Measurements from ENCODE around the gene DNAI2. TPM values are rescaled to one million over a fixed set of nuclear protein-coding genes. Genes with fewer than 3 reads are reported as not detected.

The DNAI2 gene
- total and polyA plus RNA-seq, 4 donors = 4.1 to 14.2 (median 6.7) TPM

GRCh38 chr17:74309902-74310301 is 35.9 kb downstream of the DNAI2 start:
- Histone ChIP-seq H3K9ac (ENCODE audit: insufficient read depth in 1 of 2, low read length in 2 of 2) (no peak overlapping the region), H3K36me3 (ENCODE audit: control insufficient read depth in 4 of 4, insufficient read depth in 4 of 4, low read length in 4 of 4) (no peaks in the 10 kb centered on the region), H3K27ac (ENCODE audit: low read depth in 1 of 2, low read length in 1 of 2) (no peak overlapping the region), H3K27me3 (ENCODE audit: control insufficient read depth in 3 of 3, insufficient read depth in 3 of 3, low read length in 2 of 3) (no peaks in the 10 kb centered on the region), H3K4me1 (ENCODE audit: control insufficient read depth in 5 of 5, insufficient read depth in 5 of 5, low read length in 5 of 5) (peaks cover 0 to 4% (median 0%) of the 10 kb centered on the region in 5 donors), H3K9me3 (ENCODE audit: control insufficient read depth in 4 of 4, insufficient read depth in 3 of 4, low read length in 3 of 4) (peaks cover 0 to 16% (median 0%) of the 10 kb centered on the region in 4 donors), H3K4me3 (no peak overlapping the region)
- no peak for ATAC-seq (ENCODE audit: insufficient read depth, low FRiP score)
- 67% methylated on average over 12 of the region's 12 CpGs for WGBS, 2 donors
- DNase-seq = no peak
- no peak for TF ChIP-seq CTCF (IDR thresholded peaks at IDR 0.05; ENCODE audit: control extremely low read depth, extremely low read depth)

GRCh38 chr17:74314877-74315276 is 40.8 kb downstream of the DNAI2 start:
- ATAC-seq (ENCODE audit: insufficient read depth, low FRiP score) = no peak
- WGBS, 2 donors = 91 to 95% methylated on average over 15 of the region's 15 CpGs

GRCh38 chr17:74316220-74316619 is 42.2 kb downstream of the DNAI2 start:
- Histone ChIP-seq H3K4me1 (ENCODE audit: control insufficient read depth in 5 of 5, insufficient read depth in 5 of 5, low read length in 5 of 5) (no peaks in the 10 kb centered on the region), H3K27ac (ENCODE audit: low read depth in 1 of 2, low read length in 1 of 2) (no peak overlapping the region), H3K9ac (ENCODE audit: insufficient read depth in 1 of 2, low read length in 2 of 2) (no peak overlapping the region), H3K36me3 (ENCODE audit: control insufficient read depth in 4 of 4, insufficient read depth in 4 of 4, low read length in 4 of 4) (no peaks in the 10 kb centered on the region), H3K9me3 (ENCODE audit: control insufficient read depth in 4 of 4, insufficient read depth in 3 of 4, low read length in 3 of 4) (peaks cover 0 to 10% (median 0%) of the 10 kb centered on the region in 4 donors), H3K27me3 (ENCODE audit: control insufficient read depth in 3 of 3, insufficient read depth in 3 of 3, low read length in 2 of 3) (no peaks in the 10 kb centered on the region), H3K4me3 (no peak overlapping the region)
- no peak for TF ChIP-seq CTCF (IDR thresholded peaks at IDR 0.05; ENCODE audit: control extremely low read depth, extremely low read depth)
- no peak for ATAC-seq (ENCODE audit: insufficient read depth, low FRiP score)
- DNase-seq = peak in 1 of 3 donors; percentile 31
- 56 to 64% methylated on average over 10 of the region's 10 CpGs for WGBS, 2 donors

More at GRCh38 chr17:74314877-74315276, 40.8 kb downstream of the DNAI2 start:
- DNase-seq = no peak
- H3K4me3 ChIP-seq = no peak overlapping the region
- H3K4me1 ChIP-seq (ENCODE audit: control insufficient read depth in 5 of 5, insufficient read depth in 5 of 5, low read length in 5 of 5) = no peaks in the 10 kb centered on the region
- H3K9ac ChIP-seq (ENCODE audit: insufficient read depth in 1 of 2, low read length in 2 of 2) = no peak overlapping the region
- peaks cover 0 to 10% (median 0%) of the 10 kb centered on the region in 4 donors for H3K9me3 ChIP-seq (ENCODE audit: control insufficient read depth in 4 of 4, insufficient read depth in 3 of 4, low read length in 3 of 4)
- H3K27ac ChIP-seq (ENCODE audit: low read depth in 1 of 2, low read length in 1 of 2) = no peak overlapping the region
- no peak for TF ChIP-seq CTCF (IDR thresholded peaks at IDR 0.05; ENCODE audit: control extremely low read depth, extremely low read depth)
- no peaks in the 10 kb centered on the region for H3K36me3 ChIP-seq (ENCODE audit: control insufficient read depth in 4 of 4, insufficient read depth in 4 of 4, low read length in 4 of 4)
- no peaks in the 10 kb centered on the region for H3K27me3 ChIP-seq (ENCODE audit: control insufficient read depth in 3 of 3, insufficient read depth in 3 of 3, low read length in 2 of 3)

- Histone ChIP-seq H3K9ac (ENCODE audit: insufficient read depth in 1 of 2, low read length in 2 of 2) (no peak overlapping the region), H3K4me1 (ENCODE audit: control insufficient read depth in 5 of 5, insufficient read depth in 5 of 5, low read length in 5 of 5) (no peaks in the 10 kb centered on the region), H3K27me3 (ENCODE audit: control insufficient read depth in 3 of 3, insufficient read depth in 3 of 3, low read length in 2 of 3) (no peaks in the 10 kb centered on the region), H3K36me3 (ENCODE audit: control insufficient read depth in 4 of 4, insufficient read depth in 4 of 4, low read length in 4 of 4) (no peaks in the 10 kb centered on the region), H3K9me3 (ENCODE audit: control insufficient read depth in 4 of 4, insufficient read depth in 3 of 4, low read length in 3 of 4) (peaks cover 0 to 5% (median 0%) of the 10 kb centered on the region in 4 donors), H3K4me3 (no peak overlapping the region), H3K27ac (ENCODE audit: low read depth in 1 of 2, low read length in 1 of 2) (no peak overlapping the region)
- WGBS, 2 donors = 65 to 67% methylated on average over 16 of the region's 16 CpGs
- no peak for DNase-seq
- TF ChIP-seq CTCF (IDR thresholded peaks at IDR 0.05; ENCODE audit: control extremely low read depth, extremely low read depth) = no peak
- ATAC-seq (ENCODE audit: insufficient read depth, low FRiP score) = no peak
Measured at GRCh38 chr17:74317071-74317470, 43.0 kb downstream of the DNAI2 start.

Data from lung (tissue), 12 donors.